AG08396 (cell line): ENCODE data around the gene LYPD6.

Experiments used
- DNase-seq: peaks from one replicate; pipeline ENCODE4 v3.0.0; 2012; ENCODE audit warnings: low spot score, mixed read lengths

The LYPD6 gene

DNA sequence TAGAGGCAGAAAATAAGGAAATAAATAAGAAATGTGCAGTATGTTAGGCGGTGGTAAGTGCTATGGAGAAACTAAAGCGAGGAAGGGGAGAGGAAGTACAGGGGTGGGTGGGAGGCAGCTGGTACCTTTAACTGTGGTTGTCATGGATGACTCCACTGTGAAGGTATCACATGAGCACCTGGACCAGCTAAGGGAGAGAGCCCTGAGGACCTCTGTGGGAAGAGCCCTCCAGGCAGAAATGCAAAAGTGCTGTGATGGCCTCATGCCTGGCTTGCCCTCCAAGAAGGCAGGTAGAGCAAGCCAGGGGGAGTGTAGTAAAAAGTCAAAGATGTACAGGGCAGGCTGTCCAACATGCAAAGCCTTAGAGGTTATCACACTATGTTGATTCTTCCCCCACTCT is 17.9 kb downstream of the LYPD6 start:
- no peak for DNase-seq

DNA sequence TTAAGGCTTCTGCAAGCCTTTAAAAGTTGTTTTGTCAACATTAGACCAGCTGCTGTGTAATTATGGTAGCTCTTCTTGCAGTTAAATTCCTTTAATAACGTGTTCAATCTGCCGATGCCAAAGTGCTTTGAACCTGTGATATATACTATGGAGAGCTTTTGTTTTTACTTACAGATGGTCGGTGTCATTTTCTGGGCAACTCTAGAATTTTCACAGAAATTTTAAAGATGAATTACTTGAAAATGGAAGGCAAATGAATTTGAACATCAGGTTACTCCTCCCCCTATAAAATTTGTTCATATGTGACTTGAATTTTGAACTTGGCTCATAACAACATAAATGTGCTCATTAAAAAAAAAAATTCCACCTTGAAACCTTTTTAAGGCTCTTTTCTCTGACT is 23.0 kb downstream of the LYPD6 start:
- no peak for DNase-seq

DNA sequence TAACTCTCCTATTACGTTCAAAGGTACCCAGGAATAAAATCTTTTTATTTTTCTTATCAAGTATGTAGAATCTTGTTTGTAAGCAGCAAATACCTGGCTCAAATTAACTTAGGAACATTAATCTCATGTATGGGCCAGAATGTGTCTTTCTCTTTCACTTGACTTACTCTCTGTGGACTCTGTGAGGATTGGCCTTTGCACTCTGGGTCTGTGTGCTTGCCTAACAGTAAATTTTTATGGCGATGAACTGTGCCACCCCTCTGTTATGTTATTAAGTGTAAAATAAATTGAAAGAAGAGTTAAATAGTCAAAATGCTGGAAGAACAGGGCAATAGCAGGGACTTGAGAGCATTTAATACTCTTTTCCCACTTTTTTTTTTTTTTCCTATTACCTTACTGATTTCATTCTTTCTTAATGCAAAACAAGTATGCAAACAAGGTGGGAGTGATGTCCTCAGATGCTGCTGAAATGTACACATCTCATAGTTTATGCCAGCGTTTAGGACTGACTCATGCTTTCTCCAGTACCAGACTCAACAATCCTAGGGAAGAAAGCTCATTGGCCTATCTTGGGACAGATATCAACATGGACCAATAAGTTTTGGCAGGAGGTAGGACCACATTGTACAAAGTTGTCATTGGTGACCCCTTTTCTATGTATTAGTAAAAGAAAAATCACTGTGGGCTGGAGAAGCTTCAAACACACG is 25.5 kb downstream of the LYPD6 start:
- DNase-seq = no peak

DNA sequence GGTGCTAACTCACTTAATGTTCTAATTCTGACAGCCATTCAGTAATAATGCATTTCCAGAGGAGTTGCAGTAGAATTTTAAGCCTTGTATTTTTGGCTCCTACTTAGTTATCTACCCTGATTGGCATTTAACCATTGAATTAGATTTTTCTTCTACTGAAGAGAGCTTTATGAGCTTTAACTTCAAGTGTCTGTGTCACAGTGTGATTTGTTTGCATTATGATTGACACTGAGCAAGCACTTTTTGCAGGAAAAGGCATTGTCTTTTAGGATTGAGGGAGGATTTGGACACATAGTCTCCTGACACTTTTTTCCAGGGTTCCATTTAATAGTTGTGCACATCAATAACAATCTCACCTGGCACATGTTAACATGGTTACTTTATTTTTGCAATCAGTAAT is 26.7 kb downstream of the LYPD6 start:
- DNase-seq = no peak

DNA sequence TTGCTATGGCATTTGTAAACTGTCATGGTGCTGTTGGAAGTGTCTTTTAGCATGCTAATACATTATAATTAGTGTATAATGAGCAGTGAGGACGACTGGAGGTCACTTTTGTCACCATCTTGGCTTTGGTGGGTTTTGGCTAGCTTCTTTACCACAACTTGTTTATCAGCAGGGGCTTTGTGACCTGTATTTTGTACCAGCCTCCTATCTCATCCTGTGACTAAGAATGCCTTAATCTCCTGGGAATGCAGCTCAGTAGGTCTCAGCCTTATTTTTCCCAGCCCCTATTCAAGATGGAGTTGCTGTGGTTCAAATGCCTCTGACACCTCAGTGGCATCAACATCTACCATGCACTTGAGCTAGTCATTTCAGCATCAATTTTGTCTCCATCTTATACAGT is 29.7 kb downstream of the LYPD6 start:
- DNase-seq = no peak

DNA sequence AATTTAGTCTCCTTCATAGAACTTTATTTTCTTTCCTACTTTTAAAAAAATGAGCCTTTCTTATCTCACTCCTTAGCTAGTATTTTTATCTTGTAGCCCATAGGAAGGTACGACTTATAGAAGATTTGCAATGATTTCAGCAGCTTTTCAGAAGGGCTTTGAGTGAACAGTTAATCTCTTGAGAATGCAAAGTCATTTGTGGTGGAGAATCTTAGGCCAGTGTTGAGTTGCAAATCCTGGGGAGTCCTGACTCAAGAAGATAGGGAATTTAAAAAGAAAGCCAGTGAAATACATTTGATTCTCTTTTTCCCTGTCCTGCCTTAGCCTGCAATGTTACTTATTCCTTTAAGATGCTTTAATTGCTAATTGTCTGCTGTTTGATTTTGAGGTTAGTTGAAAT is 33.6 kb downstream of the LYPD6 start:
- DNase-seq = no peak

DNA sequence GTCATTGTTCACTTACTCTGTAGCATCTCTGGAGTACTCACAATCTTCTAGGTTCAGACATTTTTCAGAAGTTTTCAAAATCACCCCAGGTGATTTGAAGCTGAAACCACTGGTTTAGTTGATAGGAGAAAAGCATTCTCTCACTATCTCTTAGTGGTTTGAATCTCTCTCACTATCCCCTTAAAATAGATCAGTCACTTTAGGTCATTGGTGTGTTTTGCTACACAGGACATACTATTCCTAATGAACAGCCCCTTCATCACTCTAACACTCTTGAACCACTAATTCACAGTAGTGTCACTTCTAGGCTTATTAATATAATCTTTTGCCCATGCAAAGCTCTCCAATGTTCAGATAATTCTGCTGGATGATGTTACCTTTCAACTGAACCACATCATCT is 34.5 kb downstream of the LYPD6 start:
- DNase-seq = no peak

DNA sequence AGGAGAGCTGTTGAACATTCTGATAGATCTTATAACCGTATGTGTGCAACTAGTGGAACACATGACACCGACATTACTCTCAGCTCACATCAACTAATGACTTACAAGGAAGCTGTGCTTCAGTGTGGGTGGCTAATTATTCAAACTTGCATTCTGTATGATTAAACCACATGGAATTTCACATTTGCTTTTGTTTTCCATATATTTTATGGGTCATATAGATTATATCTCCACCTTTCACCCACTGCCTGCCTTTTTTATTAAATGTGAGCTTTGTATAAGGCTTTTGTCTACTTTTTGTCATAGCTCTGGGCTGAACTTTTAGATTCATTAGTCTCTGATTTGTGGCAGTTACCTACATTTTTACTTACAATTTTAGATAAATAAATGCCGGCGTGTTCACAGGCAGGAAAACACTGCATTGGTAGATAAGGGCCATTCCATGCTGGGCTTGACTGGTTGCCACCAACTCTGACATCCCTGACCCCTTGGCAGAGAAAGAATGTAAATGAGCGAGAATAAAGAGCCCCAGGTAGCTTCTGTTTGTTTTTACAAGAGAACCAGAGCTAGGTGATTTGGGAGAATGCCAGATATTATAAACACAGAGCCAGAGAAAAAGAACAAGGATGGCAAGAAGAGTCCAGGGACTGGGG is 35.7 kb downstream of the LYPD6 start:
- no peak for DNase-seq

DNA sequence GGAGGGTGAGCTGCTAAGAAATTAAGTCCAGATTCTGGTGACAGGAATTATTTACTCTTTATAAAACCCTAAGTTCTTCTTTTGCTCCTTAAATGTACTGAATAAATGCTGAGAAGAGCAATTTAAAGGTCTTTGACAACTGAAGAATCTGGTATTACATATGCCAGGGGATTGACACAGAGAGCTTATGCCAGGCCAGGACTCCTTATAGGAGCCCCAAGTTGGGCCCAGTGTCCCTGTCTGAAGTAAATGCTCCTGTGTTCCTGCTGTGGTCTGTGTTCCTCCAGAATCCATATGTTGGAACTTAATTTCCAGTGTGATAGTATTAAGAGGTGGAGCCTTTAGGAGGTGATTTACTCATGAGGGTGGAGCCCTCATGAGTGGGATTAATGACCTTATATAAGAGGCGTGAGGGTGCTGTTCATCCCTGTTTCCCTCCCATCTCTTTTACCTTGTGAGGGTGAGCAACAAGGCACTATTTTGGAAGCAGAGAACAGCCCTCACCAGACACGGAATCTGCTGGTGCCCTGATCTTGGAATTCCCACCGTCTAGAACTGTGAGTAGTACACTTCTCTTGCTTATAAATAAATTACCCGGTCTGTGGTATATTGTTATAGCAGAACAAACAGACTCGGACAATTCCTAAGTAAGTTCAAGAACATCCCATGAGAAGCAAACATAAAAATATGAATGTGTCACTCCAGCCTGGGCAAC is 39.8 kb downstream of the LYPD6 start:
- DNase-seq = no peak

DNA sequence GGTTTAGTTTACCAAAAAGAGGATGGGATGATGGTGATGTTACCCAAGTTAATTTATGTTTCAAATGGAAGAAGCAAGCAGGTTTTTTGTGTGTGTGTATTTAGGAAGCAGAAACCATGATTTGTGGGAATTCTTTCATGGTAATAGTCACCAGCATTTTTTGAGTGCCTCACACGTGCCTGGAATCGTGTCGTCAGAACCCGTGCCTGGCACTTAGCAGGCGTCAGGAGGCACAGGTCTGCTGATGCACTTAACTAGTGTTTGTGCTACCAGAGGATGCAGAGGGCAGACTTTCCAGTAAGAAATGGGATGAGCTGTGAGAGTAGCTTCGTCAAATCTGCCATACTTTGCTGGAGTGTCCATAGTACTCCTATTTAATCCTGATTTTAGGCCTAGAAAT is 41.1 kb downstream of the LYPD6 start:
- no peak for DNase-seq

DNA sequence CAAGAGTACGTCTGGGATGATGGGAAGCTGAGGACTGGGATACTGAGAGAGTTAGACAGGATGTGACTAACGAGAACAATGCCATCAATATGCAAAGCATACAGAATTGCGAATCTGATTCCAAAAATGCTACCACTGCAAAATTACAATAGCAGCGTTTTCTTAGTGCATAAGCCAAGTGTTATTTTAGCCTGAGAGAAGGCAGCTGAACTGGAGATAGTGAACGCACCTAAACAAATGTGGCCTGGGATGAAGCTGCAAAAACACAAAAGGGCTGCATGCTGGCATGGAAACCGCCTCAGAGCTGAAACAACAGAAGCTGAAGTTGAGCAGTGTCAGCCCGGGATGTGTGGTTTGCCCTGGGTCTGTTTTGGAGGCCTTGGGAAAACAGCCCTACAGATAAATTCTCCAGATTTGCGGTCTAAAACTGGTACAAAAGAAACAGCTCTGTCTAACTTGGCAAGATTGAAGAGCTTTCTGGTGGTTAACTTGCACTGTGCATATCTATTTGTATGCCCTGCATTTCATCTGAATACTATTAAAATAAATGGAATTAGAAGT is 45.5 kb downstream of the LYPD6 start:
- DNase-seq = no peak

DNA sequence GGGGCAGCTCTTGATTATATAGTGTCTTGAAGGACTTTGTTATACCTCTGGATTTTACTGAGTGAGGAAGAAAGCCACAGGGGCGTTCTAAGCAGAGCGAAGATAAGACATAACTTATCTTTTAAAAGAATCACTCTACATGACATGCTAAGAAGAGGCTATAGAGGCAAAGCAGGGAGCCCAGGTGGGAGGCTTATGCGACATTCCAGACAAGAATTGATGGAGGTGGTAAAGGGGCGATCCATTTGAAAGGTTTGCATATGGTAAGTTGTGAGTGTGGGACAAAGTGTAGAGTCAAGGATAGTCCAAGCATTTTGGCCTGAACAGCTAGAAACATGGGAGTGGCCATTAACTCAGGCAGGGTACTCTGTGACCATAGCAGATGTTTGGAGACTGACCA is 49.8 kb downstream of the LYPD6 start:
- DNase-seq = no peak

DNA sequence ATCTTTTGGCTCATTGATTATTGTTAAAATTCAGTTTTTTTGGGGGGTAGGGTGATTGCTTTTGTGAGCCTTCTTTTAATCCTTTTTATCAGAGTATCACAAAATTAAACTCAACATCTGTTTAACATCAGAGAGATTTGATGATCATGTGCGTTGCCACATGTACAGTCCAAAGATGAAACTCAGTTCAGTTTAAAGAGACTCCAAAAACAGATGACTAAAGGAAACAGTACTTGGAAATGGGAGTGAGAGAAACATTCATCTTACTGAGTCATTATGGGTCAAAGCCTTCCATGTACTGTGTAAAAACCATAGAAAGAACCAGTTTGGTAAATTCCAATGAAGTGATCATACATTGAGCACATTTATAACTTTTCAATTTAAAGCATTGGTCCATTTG is 53.0 kb downstream of the LYPD6 start:
- DNase-seq = peak; percentile 29

DNA sequence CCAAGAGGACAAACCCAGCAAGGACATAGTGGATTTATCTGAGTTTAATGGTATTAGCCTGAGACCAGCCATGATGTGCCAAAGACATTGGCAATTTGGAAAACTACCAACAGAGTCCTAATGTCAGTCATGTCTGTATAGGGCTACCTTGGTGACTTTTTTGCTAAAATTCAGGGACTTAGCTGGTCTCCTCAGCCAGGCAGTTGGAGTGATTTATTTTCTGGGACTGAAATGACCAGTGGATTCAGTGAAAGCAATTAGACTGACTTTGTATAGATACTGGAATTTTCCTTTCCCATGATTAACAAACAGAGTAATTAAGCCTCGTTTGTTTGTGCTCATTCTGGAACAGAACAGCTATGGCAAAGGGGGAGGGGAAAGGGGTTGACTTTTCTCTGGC is 55.0 kb downstream of the LYPD6 start:
- DNase-seq = no peak

DNA sequence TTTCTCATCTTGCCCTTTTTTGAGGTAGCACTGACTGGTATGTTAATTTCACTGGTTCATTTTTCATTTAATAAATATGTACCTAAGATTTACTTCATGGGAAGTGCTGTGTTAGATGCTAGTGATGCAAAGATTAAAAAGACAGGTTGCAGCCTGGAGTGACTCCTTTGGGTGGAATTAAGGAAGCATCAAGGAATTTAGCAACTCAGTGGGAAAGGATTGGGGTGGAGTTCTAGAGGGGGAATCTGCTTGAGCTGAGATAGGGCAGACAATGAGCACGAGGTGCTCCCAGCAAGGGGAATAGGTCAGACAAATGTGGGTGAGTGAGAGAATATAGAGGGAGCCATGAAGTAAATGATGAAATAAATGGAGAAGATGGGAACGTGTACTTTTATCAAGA is 57.0 kb downstream of the LYPD6 start:
- DNase-seq = no peak

DNA sequence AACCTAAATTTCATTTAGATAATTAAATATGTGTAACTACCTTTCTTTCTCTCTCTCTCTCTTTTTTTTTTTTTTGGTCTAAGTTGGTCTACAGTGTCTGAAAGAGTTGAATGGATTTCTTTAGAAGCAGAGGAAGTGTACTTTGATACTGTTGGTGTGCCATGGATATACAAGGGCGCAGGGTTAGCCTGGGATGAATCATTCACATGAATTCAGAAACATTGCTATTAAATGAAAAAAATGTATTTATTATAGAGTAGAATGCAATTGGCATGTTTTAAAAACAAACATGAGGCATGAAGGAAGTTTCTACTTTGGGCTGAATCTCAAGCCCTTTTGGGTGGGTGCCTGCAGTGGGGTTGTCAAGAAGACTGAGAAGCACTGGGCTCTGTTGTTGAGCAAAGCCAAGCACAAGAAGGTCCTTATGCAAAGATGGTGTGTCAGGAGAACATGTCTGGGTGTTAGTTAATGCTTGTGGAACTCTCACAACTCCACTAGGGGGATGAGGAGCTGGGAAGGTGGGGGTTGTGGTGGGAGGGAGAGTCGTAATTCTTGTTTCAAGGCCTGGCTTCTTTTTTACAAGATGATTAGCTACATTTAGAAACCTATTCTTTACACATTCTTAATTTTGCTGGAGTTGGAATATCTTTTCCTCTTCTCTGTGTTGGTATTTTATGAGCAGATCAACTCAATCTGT is 57.9 kb downstream of the LYPD6 start:
- no peak for DNase-seq

DNA sequence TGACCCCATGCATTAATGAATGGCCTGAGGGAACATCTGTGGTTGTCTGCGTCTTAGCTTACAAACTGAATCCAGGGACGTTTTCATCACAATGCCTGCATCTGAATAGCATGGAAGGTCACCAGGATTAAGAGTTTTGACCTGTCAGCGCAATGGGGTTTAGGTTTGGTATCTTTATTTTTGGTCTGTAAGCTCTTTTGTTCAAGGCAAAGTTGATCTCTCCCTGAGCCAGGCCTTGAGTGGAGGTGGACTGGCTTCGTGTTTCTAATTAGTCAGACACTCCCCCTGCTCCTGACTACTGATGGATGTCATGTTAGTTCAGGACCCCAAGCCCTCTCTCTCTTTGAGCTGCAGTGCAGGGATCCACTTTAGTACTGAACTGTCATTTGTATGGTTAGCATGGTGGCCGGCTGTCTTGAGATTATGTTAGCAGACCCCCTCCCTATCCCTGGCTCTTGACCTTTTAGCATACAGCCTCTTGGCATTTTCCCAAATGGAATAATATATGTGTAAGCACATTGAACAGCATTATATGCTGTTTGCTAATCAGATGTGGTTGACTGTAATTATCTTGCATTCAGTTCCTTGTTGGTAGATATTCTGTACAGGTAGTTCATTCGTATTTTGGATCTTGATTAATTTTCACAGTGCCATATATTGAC is 59.2 kb downstream of the LYPD6 start:
- DNase-seq = no peak

DNA sequence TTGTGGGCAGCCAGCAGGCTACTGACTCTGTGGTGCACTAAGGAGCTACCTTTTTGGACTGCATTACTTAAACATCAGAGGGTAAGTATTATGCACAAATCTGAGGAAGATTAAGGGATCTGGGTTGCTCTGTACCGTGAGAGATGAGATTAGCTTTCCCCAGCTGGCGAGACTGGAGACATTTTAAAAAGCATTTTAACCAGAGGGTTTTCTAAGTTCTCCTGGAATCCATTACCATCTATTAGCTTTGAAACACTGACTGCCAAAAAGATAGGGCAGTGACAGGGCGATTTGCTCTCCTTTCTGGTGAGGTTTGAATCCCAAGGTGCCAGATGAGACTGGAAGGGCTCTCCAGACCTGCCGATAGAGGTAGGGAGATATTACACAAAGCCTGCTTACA is 63.2 kb downstream of the LYPD6 start:
- no peak for DNase-seq

DNA sequence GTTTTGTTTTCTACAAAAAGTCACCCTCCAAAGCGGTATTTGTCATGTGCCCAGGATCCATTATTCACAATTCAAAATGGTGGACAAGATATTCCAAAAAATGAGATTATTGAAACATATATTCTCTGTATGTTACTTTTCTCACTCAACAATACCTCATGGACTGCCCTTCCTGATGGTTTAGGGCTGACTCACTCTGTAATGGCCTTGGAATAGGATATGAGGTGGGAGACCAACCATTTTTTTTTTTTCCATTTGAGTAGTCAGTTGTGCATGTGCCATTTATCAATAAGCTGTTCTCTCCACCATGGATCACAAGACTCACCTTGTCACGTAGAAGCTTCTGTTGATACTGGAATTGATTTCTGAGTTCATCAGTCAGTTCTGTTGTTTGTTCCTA is 64.5 kb downstream of the LYPD6 start:
- no peak for DNase-seq

DNA sequence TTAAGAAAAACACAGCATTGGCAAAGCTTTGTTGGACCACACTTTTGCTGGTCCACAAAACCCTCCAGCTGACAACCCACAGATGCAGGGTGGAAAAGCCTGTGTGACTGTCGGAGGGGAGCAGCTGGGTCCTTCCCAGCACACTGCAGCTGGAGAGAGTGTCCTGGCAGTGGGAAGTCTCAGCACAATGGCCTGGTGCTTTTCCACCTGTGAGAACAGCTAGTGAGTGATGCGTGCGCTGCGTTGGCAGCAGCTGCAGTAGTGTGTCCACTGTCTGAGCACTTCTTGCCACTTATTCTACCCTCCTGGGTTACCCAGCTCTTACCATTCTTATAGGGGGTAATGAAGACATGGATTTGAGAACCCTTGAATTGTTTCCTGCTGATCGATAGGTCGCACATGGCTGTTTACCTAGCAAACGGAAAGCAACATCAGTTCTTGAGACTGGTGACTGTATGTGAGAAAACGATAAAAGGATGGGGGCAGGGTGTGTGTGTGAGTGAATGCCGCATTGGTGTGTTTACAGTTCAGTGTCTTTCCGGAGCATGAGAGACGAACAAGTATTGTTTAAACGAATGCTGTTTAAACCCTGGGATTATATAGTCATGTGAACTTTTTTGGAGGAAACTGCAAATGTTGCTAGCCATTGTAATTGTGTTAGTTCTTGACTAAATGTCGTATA is 69.7 kb downstream of the LYPD6 start:
- no peak for DNase-seq

DNA sequence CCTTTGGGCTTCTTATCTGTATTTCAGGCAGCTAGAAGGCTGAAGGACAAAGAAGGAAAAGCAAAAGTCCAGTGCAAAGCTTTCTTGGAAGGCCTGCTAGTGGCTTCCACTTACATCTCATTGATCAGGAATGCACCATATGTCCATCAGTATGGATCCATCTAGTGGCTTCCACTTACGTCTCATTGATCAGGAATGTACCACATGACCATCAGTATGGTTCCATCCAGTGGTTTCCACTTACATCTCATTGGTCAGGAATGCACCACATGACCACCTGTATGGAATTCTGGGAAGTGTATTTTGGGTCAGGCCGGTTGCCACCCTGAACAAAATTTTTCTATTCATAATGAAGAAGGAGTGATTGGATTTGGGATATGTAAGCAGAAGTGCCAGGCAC is 70.6 kb downstream of the LYPD6 start:
- peak; percentile 31 for DNase-seq
